ENCODE measurements around the gene NENF. TPM values are rescaled to one million over a fixed set of nuclear protein-coding genes. Genes with fewer than 3 reads are reported as not detected.
A peak's percentile ranks its signal among the peaks of the same experiment; 100 is the strongest.

The NENF gene
- total RNA-seq, 1 experiment from 2014 or later: 71.8 TPM

DNA sequence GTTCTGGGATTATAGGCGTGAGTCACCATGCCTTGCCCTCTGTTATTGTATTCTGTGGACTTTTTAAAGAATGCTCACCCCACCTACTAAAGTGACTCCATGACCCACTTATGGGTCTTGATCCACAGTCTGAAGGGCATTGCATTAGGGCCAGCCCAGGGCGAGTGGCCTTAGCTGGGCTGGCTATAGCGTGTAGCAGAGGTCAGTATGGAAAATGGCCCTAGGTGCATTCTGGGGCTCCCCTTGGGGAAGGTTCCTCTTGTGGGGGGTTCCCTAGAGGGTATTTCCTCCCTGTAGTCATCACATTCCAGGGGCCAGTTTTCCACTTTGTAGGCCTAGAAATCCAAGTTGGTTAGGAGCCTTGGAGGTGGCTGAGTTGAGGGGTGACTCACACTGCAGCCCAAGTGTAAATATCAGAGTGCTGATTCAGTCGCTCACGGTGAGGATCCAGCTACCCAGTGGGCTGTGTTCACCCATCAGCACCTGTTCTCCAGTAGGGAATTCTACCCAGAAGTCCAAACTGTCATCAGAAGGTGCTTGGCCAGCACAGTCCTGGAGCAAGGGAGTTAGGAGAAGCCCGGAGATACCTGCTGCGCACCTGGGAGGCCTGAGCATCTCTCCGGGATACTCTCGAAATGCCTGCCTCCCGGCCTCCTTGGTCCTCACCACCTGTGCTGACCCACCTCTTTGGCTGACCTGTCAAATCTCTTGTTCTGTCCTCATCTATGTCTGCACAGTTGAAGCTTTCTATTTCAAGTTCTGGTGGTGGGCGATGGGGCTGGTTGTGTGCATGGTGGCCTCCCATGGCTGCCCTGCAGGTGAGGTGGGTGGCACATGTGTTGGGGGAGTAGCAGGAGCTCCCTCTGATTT lies 52.2 kb downstream of the NENF start:
- DNase-seq: peak; percentile 64 to 86
- peaks cover 74% of the 10 kb centered on the region for H3K4me1 ChIP-seq (replicated peaks; ENCODE audit: insufficient read depth)
- no peaks in the 10 kb centered on the region for H4K20me1 ChIP-seq (ENCODE audit: insufficient read depth)
- no peaks in the 10 kb centered on the region for H3K27me3 ChIP-seq (ENCODE audit: insufficient read depth, low read depth)
- peaks cover 52% of the 10 kb centered on the region for H3F3A ChIP-seq (ENCODE audit: insufficient read depth, low read depth)
- TF ChIP-seq EZH2 (IDR thresholded peaks at IDR 0.05; ENCODE audit: low read depth): no peak
- TF ChIP-seq, protein P1, sequence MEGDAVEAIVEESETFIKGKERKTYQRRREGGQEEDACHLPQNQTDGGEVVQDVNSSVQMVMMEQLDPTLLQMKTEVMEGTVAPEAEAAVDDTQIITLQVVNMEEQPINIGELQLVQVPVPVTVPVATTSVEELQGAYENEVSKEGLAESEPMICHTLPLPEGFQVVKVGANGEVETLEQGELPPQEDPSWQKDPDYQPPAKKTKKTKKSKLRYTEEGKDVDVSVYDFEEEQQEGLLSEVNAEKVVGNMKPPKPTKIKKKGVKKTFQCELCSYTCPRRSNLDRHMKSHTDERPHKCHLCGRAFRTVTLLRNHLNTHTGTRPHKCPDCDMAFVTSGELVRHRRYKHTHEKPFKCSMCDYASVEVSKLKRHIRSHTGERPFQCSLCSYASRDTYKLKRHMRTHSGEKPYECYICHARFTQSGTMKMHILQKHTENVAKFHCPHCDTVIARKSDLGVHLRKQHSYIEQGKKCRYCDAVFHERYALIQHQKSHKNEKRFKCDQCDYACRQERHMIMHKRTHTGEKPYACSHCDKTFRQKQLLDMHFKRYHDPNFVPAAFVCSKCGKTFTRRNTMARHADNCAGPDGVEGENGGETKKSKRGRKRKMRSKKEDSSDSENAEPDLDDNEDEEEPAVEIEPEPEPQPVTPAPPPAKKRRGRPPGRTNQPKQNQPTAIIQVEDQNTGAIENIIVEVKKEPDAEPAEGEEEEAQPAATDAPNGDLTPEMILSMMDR (conservative IDR thresholded peaks at IDR 0.05): no peak
- H3K4me3 ChIP-seq: no peak overlapping the region
- POLR2A ChIA-PET (ENCODE audit: unreplicated experiment): interaction anchor here (0.6 to 0.7 kb wide), 2 partner anchors 125 to 267 kb away, joined by 4 to 7 read pairs; no protein-coding TSS in a partner anchor
- H3K36me3 ChIP-seq (ENCODE audit: low read depth): no peaks in the 10 kb centered on the region
- H3K27ac ChIP-seq: peak overlapping the region; percentile 81
- intact Hi-C loops (cut with micrococcal nuclease; ENCODE audit: unreplicated experiment): no loop called here
- TSS peak; percentile 17 for BruUV-seq (replicated peaks)
- H3K9me3 ChIP-seq (ENCODE audit: insufficient read depth, low read depth): no peaks in the 10 kb centered on the region
- CTCF ChIA-PET: interaction anchor here (0.7 kb wide), 1 partner anchor 29 kb away, joined by 3 read pairs; no protein-coding TSS in a partner anchor
- peak overlapping the region; percentile 43 for H3K4me2 ChIP-seq
- H3K9me2 ChIP-seq (ENCODE audit: insufficient read depth): no peaks in the 10 kb centered on the region
- H3K79me2 ChIP-seq (ENCODE audit: low read depth): no peaks in the 10 kb centered on the region
- H2AFZ ChIP-seq: no peak overlapping the region

DNA sequence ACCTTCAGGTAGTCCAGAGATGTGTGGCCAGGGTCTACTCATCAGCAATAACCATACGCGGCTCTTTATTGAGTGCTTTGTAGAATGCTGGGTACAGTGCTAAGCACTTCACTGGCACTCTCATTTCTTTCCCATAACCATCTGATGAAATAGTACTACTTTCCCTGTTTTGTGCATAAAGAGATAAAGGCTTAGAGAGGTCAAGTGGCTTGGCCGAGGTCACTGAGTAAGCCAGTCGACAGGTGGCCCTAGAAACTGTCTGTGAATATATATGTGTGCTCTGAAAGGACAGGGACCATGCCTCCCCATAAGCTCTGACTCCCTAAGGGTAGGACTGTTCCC lies 52.8 kb downstream of the NENF start:
- Histone ChIP-seq H3K36me3 (ENCODE audit: low read depth) (no peaks in the 10 kb centered on the region), H3K9me2 (ENCODE audit: insufficient read depth) (no peaks in the 10 kb centered on the region), H3K79me2 (ENCODE audit: low read depth) (no peaks in the 10 kb centered on the region), H3K9me3 (ENCODE audit: insufficient read depth, low read depth) (no peaks in the 10 kb centered on the region), H3K4me3 (no peak overlapping the region), H3K4me2 (peak overlapping the region; percentile 43), H3K4me1 (replicated peaks; ENCODE audit: insufficient read depth) (peaks cover 74% of the 10 kb centered on the region), H3K27ac (peak overlapping the region; percentile 81), H3F3A (ENCODE audit: insufficient read depth, low read depth) (peaks cover 53% of the 10 kb centered on the region), H4K20me1 (ENCODE audit: insufficient read depth) (no peaks in the 10 kb centered on the region), H2AFZ (no peak overlapping the region), H3K27me3 (ENCODE audit: insufficient read depth, low read depth) (no peaks in the 10 kb centered on the region)
- ChIA-PET CTCF (no interaction called here), POLR2A (ENCODE audit: unreplicated experiment) (interaction anchor here (0.5 to 0.7 kb wide), 3 partner anchors 8 to 231 kb away, joined by 3 to 6 read pairs (median 4); no protein-coding TSS in a partner anchor)
- TSS peak; percentile 70 for BruUV-seq (replicated peaks)
- intact Hi-C loops (cut with micrococcal nuclease; ENCODE audit: unreplicated experiment): no loop called here
- no peak for DNase-seq
- TF ChIP-seq, protein P1 (conservative IDR thresholded peaks at IDR 0.05): no peak
- TF ChIP-seq EZH2 (IDR thresholded peaks at IDR 0.05; ENCODE audit: low read depth): no peak

DNA sequence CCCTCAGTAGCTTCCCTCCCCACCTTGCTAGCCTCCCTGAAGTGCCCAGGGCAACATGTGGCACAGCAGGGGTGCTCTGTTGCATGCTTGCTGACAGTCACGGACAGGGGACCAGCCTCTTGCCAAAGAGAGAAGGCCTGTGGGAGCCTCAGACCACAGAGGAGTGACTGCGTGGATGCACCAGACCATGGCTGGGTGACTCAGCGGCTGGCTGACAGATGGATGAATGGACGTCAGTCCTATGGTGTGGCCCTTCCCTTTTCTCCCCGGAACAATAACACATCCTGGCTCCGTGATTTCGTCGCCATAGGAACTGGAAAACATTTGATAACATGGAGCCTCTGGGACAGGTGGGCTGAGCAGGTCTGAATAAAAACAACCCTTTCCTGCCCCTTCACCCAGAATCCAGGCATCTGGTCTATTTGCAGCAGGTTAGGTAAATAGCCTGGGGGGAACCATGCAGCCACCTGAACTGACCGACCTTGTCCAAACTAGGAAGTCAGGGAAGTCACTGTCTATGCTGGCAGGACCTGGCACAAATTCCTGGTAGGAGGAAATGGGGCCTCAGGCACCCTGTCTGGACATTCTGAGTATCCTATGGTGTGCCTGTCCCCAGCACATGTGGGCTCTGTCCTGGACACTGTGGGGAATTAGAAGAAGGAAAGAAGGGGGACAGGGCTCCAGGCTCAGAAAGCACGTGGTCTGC lies 53.3 kb downstream of the NENF start:
- H3K9me2 ChIP-seq (ENCODE audit: insufficient read depth): no peaks in the 10 kb centered on the region
- no peak overlapping the region for H3K4me3 ChIP-seq
- CTCF ChIA-PET: no interaction called here
- no peak overlapping the region for H2AFZ ChIP-seq
- no peaks in the 10 kb centered on the region for H4K20me1 ChIP-seq (ENCODE audit: insufficient read depth)
- no peaks in the 10 kb centered on the region for H3K27me3 ChIP-seq (ENCODE audit: insufficient read depth, low read depth)
- no TSS peak for BruUV-seq (replicated peaks)
- peak overlapping the region; percentile 81 for H3K27ac ChIP-seq
- intact Hi-C loops (cut with micrococcal nuclease; ENCODE audit: unreplicated experiment): loop anchor here (1.0 kb wide), 6 partner anchors 19 to 181 kb away; partner anchors contain the start of gene ATF3
- TF ChIP-seq, protein P1 (conservative IDR thresholded peaks at IDR 0.05): no peak
- no peak for TF ChIP-seq EZH2 (IDR thresholded peaks at IDR 0.05; ENCODE audit: low read depth)
- peak overlapping the region; percentile 63 for H3K4me2 ChIP-seq
- POLR2A ChIA-PET (ENCODE audit: unreplicated experiment): interaction anchor here (0.5 to 0.7 kb wide), 3 partner anchors 9 to 230 kb away, joined by 3 to 6 read pairs (median 4); no protein-coding TSS in a partner anchor
- peak; percentile 95 to 100 for DNase-seq
- no peaks in the 10 kb centered on the region for H3K36me3 ChIP-seq (ENCODE audit: low read depth)
- no peaks in the 10 kb centered on the region for H3K9me3 ChIP-seq (ENCODE audit: insufficient read depth, low read depth)
- peaks cover 53% of the 10 kb centered on the region for H3F3A ChIP-seq (ENCODE audit: insufficient read depth, low read depth)
- no peaks in the 10 kb centered on the region for H3K79me2 ChIP-seq (ENCODE audit: low read depth)
- peaks cover 74% of the 10 kb centered on the region for H3K4me1 ChIP-seq (replicated peaks; ENCODE audit: insufficient read depth)
